G401 (cell line): ENCODE measurements around the gene MON2. TPM values are rescaled to one million over a fixed set of nuclear protein-coding genes. Genes with fewer than 3 reads are reported as not detected.

Source experiments
- DNase-seq: peaks from one replicate; pipeline ENCODE4 v3.0.0-alpha.2; 2015; ENCODE audit warnings: low spot score
- in situ Hi-C: cut with HindIII; loops from 2 replicates; pipeline ENCODE4 v1.10.0; 2016; ENCODE audit warnings: low sequenced_read_pairs, mixed read lengths
- total RNA-seq: library from RNA; depleted of rRNA; stranded (reverse); fragments of >200 nt; shearing (Covaris generic); gene quantifications from 2 replicates; pipeline ENCODE4 v1.2.3, GENCODE V29; 2014

Gene MON2
- total RNA-seq, 1 experiment from 2014 or later = 58.2 TPM

DNA sequence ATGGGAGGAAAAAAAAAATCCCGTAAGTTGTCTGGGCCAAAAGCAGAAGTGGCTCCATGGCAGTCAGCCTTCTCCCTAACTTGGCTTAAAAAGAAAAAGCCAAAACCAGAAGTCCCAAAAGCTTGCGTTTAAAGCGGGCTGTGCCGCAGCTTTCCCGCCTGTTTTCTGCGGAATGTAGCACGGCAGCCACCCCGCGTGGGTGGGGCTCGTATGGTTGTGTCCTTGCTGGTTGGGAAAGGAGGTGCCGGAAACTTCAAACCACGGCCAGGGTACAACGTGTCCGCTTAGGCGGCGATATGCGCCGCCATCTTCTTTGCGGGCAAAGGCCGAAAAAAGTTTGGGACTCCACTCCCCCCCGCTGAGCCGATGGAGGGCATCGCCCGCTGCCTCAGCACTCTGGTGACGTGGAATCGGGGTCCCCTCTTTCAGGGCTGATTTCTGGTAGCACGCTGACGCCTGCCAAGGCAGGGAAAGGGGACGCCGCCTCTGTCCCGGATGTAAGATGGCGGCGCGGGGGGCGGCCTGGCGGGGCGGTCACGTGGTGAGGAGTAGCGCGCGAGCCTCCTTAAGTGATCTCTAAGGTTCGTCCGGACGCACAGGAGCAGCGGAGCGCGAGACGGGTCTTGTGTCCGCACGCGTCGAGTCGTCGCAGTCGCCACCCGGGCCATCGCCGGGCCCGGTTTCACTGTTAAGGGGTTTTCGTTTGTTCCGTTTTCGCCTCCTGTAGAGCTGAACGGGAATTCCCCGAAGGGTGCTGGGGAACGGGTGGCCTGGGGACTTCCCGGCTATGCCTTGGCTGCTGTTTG lies 135.8 kb downstream of the MON2 start:
- peak; percentile 84 for DNase-seq
- in situ Hi-C loops = no loop called here

DNA sequence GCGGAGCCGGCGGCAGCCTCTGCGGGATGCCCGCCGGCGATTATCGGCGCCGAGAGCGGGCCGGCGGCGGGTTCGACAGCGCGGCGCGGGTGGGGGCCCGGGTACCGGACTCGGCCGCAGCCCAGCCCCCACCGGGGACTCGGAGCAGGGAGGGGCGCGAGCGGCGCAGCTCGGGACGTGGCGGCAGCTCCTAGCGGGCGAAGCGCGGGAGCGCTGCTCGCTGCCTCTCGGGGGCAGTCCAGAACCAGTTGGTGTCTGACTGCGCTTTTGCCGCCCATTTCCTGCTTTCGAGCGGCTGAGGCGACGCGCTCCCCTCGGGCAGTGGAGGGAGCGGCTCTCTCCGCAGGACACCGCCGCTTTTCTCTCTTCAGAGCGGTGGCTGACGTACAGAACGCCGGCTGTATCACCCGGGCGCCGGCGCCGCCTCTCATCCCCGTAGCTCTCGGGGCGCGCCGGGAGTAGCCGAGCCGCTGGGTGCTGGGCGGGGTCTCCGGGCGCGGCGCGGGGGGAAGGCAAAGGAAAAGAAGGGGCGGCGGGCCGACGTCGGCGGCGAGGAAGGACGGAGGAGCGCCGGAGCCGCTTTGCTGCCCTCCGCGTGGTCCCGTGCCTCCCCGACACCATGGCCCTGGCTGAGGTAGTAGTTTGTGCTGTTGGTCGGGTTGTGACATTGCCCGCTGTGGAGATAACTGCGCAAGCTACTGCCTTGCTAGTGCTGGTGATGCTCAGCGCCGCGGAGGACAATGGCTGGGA lies 136.6 kb downstream of the MON2 start:
- in situ Hi-C loops = no loop called here

DNA sequence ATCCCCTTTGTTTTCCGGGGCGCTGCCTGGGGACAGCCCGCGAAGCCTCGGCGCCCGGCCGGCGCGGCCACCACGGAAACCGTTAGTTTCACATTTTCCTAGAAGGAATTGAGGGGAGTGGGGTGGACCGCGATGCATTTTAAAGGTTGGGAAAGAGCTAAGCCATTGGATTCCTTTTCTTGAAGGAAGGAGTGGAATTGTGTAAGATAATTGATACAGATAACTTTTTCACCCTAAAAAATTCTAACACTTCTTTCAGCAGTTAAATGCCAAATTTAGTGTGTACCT lies 137.1 kb downstream of the MON2 start:
- in situ Hi-C loops = no loop called here
- DNase-seq = no peak

More for the DNA sequence above, 136.6 kb downstream of the MON2 start:
- DNase-seq = peak; percentile 90

- in situ Hi-C loops = no loop called here
- peak; percentile 34 for DNase-seq
Measured at GRCh38 chr12:62604373-62604772, 137.7 kb downstream of the MON2 start.

DNA sequence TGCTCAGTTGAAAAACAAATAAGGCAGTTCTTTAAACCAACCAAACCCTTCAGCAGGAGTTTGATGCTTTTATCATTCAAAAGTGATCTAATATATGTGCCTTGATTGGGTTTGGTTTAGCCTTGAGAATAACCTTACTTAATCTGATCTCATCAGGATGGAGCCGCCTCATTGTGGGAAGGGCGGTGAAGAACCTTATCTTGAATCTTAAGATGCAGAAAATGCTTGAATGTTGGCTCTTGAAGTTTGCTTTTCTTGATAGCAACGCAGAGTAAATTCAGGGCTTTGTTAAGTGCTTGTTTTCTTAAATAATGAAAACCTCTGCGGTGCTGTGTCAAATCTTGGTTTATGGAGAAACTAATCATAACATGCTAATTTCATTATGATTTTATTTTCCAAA lies 138.2 kb downstream of the MON2 start:
- in situ Hi-C loops = no loop called here
- DNase-seq = peak; percentile 45

DNA sequence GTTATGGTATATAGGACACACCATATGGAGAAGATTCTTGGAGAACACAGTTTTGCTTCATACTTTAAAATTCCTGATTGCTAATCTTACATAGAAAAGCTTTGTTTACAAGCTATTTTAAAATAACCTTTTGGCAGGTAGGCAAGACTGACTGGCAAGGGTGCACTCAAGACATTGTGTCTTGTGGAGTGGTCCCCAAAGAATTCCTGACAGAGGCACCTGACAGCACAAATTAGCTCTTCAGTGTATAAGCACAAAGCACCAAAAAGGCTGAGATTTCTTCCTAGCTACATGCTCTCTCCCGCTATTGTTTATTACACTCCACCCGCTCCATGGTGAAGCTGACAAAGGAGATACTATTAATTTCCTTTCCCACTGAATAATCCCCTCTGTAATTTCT lies 139.4 kb downstream of the MON2 start:
- in situ Hi-C loops = no loop called here

GRCh38 chr12:62606654-62607053 lies 140.0 kb downstream of the MON2 start:
- in situ Hi-C loops = no loop called here

More for the DNA sequence above, 139.4 kb downstream of the MON2 start:
- peak; percentile 25 for DNase-seq

GRCh38 chr12:62613081-62613480 lies 146.5 kb downstream of the MON2 start:
- DNase-seq = no peak
- in situ Hi-C loops = no loop called here

More at GRCh38 chr12:62606654-62607053, 140.0 kb downstream of the MON2 start:
- no peak for DNase-seq

GRCh38 chr12:62618319-62618718 lies 151.7 kb downstream of the MON2 start:
- in situ Hi-C loops = no loop called here
- no peak for DNase-seq

GRCh38 chr12:62618930-62619329 lies 152.3 kb downstream of the MON2 start:
- no peak for DNase-seq
- in situ Hi-C loops = no loop called here

DNA sequence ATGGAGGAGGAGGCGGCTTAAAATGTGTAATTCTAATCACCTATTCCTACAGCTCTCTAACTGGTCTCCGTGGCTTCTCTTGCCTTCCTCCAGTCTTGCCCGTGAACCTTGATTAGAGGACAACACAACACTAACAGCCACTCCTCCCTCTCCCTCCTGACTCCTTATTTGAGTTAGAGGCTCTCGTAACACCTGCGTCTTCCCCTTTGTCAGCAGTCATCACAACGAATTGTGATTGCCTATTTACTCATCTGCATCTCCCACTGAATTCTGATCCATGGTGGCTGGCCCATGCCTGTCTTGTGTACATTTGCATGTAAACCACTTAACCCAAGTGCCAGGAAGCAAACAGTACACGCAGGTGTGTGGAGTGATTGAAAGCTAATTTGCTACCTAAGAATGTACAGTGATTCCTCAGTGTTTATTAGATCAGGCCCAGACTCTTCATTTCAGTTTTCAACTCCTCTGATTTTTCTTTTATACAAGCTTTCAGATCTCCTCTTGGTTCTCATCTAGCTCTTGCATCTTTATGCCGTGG lies 154.5 kb downstream of the MON2 start:
- DNase-seq = no peak
- in situ Hi-C loops = no loop called here

- no peak for DNase-seq
- in situ Hi-C loops = no loop called here
Measured at GRCh38 chr12:62622177-62622576, 155.6 kb downstream of the MON2 start.

DNA sequence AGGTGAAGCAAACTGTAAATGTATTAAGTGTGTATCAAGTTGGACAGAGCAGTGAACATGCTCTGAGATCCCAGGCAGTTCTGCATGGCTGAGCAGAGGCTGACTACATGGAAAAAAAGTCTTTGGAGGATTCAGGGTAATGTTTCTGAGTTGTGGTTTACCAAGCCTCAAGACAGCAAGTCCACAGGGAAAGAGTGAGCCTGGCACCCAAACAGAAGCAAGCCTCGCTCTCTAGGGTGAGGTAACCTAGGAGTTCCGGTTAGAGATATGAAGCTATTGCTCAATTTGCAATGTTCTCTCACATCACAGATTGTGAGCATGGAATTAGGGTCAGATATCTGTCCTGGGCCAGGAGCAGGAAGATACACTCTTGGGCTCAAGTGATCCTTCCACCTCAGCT lies 158.6 kb downstream of the MON2 start:
- in situ Hi-C loops = no loop called here
- no peak for DNase-seq

- in situ Hi-C loops = no loop called here
- no peak for DNase-seq
Measured at GRCh38 chr12:62627181-62627580, 160.6 kb downstream of the MON2 start.

DNA sequence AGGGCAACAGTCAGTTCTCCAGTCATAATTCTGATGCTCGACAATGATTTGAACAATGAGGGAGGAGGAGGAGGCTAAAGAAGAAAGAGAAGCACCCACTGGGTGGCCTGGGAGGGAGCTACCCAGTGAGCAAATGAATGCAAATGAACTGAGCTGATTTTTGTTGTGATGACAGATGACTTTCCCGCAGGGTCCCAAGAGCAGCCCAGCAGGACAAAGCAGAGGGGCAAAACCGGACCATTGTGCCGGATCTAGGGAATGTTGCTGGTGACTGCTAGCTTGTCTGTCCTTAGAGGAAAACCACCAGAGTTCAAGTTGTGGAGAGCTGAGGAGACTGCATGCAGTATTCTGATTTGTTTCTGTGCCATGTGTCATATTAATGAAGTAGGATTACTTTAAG lies 162.8 kb downstream of the MON2 start:
- DNase-seq = peak; percentile 52
- in situ Hi-C loops = no loop called here

DNA sequence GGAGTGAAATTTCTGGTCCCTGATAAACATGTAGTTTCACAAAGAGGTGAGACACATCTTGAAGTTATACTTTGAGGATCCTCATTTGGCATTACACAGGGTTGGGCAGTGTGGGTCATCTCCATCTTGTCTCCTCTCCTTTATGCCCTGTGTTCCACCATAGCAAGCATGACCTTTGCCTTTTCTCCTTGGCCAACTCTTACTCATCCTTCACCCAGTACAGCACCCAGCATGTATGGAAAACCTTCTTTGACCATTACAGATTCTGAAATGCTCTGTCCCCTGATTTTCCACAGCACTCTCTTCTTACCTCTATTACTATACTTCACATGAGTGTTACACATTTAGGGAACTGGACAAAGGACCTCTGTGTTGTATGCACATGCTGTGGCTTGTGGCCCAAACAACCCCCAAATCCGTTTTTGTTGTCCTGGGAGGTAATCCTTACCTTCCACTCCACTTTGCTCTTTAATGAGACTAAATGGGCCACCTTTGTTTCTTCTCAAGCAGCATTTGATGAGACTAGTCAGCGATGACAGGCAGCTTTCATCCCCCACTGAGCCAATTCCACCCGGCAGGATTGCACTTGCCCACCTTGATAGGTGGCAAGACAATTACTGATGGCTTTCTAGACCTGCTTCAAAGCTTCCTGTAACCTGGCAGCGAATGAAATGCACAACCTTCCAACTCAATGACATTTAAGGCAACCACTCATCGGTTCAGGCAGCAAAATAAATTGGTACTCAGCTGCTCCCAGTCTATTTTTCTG lies 163.5 kb downstream of the MON2 start:
- peak; percentile 63 for DNase-seq
- in situ Hi-C loops = no loop called here

DNA sequence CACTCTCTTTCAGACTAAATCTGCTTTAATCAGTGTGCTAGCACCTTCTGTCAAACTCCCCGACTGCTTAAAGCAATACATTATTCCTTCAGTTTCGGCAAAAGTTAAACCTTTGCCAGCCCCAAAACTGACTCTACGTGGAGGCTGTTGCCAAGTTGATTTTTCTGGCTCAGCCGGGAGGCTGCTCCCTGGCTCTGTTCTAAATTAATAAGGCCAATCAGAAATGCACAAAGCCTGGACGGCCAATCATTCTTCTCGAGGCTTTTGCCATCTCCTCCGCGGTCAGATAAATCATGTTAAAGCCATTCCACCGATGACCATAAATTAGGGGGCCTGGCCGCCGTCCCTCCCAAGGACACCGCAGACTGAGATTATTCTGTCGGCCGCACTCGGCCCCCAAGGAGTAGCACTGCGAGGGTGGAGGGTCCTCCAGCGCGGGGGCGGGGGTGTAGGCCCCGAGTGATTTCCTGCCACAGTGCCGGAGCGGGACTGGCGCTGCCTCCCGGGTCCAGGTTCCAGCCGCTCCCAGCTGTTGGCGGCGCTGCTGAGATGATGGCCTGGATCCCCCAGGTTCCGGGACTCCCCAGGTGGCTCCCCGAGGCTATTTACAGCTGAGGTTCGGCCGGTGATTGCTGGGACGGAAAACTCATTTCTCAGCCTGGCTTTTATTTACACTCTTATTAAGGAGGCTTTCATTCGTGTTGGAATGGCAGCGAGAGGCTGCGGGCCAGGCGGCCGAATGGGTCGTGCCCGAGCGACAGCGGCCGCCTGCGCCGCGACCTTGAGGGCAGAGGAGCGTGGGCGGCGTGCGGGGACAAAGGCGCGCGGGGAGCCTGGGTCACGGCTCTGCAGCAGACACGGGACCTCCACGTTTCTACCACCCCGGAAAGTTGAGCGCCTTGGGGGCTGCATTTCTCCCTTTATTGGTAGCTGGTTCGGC lies 165.1 kb downstream of the MON2 start:
- in situ Hi-C loops = no loop called here

GRCh38 chr12:62632411-62632918 lies 165.8 kb downstream of the MON2 start:
- DNase-seq = peak; percentile 63
- in situ Hi-C loops = no loop called here

More for the DNA sequence above, 165.1 kb downstream of the MON2 start:
- peak; percentile 96 for DNase-seq
